ENCODE measurements around the gene DOCK6. TPM values are rescaled to one million over a fixed set of nuclear protein-coding genes. Genes with fewer than 3 reads are reported as not detected.
A peak's percentile ranks its signal among the peaks of the same experiment; 100 is the strongest.

The DOCK6 gene, protein sequence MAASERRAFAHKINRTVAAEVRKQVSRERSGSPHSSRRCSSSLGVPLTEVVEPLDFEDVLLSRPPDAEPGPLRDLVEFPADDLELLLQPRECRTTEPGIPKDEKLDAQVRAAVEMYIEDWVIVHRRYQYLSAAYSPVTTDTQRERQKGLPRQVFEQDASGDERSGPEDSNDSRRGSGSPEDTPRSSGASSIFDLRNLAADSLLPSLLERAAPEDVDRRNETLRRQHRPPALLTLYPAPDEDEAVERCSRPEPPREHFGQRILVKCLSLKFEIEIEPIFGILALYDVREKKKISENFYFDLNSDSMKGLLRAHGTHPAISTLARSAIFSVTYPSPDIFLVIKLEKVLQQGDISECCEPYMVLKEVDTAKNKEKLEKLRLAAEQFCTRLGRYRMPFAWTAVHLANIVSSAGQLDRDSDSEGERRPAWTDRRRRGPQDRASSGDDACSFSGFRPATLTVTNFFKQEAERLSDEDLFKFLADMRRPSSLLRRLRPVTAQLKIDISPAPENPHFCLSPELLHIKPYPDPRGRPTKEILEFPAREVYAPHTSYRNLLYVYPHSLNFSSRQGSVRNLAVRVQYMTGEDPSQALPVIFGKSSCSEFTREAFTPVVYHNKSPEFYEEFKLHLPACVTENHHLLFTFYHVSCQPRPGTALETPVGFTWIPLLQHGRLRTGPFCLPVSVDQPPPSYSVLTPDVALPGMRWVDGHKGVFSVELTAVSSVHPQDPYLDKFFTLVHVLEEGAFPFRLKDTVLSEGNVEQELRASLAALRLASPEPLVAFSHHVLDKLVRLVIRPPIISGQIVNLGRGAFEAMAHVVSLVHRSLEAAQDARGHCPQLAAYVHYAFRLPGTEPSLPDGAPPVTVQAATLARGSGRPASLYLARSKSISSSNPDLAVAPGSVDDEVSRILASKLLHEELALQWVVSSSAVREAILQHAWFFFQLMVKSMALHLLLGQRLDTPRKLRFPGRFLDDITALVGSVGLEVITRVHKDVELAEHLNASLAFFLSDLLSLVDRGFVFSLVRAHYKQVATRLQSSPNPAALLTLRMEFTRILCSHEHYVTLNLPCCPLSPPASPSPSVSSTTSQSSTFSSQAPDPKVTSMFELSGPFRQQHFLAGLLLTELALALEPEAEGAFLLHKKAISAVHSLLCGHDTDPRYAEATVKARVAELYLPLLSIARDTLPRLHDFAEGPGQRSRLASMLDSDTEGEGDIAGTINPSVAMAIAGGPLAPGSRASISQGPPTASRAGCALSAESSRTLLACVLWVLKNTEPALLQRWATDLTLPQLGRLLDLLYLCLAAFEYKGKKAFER (N-terminal part only)
- total RNA-seq = 10 to 100 TPM; 27.6 to 57.2 (median 40.2) TPM
- 10 to 100 TPM; 29.0 to 73.3 TPM for polyA plus RNA-seq
- long read RNA-seq, donor 1, partial matches to known transcripts = 17 of 29 reads
- long read RNA-seq, donor 1, other reads (novel, unspliced or antisense) = 12 of 29 reads
- long read RNA-seq, donor 2, partial matches to known transcripts = 14 of 35 reads
- long read RNA-seq, donor 2, other reads (novel, unspliced or antisense) = 21 of 35 reads
- long read RNA-seq, donor 3, partial matches to known transcripts = 23 of 51 reads
- long read RNA-seq, donor 3, other reads (novel, unspliced or antisense) = 28 of 51 reads

DNA sequence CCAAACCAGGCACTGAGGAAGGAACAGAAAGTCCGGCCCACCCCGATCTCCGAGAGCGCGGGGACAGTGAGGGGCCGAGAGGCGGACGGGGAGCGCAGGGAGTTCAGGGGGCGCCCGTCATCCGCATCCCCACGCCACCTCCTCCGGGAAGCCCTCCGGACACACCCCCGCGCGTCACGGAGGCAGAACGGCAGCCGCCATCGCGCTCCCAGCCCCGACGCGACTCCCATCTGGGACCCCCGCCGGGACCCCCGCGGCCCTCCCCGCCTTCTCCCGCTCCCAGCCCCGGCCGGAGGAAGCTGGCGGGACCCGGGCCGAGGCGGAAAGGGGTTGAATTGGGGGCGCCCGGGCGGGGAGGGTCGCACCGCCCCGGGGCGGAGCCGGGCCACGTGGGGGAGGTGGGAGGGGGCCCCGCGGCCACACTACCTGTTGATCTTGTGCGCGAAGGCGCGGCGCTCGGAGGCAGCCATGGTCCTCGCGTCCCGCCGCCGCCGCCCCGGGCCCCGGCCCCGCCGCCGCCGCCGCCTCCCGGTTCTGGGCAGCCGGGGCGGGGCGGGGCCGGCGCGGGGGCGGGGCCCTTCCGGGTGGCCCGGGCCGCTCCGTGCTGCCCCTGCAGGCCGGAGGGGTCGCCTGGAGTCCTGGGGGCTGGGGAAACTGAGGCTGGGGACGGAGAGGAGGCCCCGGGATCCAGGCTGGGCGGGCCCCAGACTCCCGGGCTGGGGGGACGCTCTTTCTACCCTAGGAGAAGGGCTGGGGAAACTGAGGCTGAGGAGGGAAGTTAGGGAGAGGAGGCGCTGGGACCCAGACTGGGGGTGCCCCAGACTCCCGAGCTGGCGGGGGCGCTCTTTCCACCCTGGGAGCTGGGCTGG lies at the start of gene DOCK6:
Gene DOCK6, minus strand, starts transcription at position 554 of the 869 bp plus-strand sequence. Its CDS starts 84 bp downstream, at position 470.
- peak in 1 of 2 donors; percentile 56 for DNase-seq
- Histone ChIP-seq H3K9me3 (no peaks in the 10 kb centered on the region), H3K4me1 (peaks cover 2 to 54% (median 12%) of the 10 kb centered on the region in 9 donors), H3K4me3 (peak within 1 kb of the TSS; percentile 51 to 98 (median 76)), H3K36me3 (peaks cover 0 to 4% (median 0%) of the 10 kb centered on the region in 9 donors), H3K27ac (peak within 1 kb of the TSS; percentile 88 to 99 (median 93)), H3K27me3 (peaks cover 0 to 38% (median 0%) of the 10 kb centered on the region in 7 donors)
- TF ChIP-seq, protein P1, sequence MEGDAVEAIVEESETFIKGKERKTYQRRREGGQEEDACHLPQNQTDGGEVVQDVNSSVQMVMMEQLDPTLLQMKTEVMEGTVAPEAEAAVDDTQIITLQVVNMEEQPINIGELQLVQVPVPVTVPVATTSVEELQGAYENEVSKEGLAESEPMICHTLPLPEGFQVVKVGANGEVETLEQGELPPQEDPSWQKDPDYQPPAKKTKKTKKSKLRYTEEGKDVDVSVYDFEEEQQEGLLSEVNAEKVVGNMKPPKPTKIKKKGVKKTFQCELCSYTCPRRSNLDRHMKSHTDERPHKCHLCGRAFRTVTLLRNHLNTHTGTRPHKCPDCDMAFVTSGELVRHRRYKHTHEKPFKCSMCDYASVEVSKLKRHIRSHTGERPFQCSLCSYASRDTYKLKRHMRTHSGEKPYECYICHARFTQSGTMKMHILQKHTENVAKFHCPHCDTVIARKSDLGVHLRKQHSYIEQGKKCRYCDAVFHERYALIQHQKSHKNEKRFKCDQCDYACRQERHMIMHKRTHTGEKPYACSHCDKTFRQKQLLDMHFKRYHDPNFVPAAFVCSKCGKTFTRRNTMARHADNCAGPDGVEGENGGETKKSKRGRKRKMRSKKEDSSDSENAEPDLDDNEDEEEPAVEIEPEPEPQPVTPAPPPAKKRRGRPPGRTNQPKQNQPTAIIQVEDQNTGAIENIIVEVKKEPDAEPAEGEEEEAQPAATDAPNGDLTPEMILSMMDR (IDR thresholded peaks at IDR 0.05) = peak in 7 of 9 donors; percentile 33 to 64 (median 49)
- intact Hi-C loops (cut with DNase I) = no loop called here
- whole genome bisulfite sequencing, 2 donors = 1% methylated on average over 58 to 91 of the region's 91 CpGs
- peak; percentile 24 to 72 (median 42) for ATAC-seq

DNA sequence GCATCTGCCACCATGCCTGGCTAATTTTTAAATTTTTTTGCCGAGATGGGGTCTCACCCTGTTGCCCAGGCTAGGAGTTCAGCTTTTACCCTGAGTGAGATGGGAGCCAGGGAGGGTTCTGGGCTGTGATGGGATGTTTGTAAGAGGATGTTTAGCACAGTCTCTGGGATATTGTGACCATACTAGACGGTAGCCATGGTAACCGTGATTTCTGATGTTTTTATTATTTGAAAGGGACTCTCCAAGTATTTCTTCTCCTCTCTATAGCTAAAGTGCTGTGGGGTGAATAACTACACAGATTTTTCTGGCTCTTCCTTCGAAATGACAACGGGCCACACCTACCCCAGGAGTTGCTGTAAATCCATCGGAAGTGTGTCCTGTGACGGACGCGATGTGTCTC lies 44.0 kb upstream of the DOCK6 start:
- no peaks in the 10 kb centered on the region for H3K27me3 ChIP-seq
- H3K4me1 ChIP-seq = no peaks in the 10 kb centered on the region
- TF ChIP-seq, protein P1 (IDR thresholded peaks at IDR 0.05) = no peak
- DNase-seq (no peak), ATAC-seq (no peak)
- H3K4me3 ChIP-seq = no peak overlapping the region
- intact Hi-C loops (cut with DNase I) = no loop called here
- no peak overlapping the region for H3K27ac ChIP-seq
- 82 to 88% methylated on average over 9 of the region's 9 CpGs for WGBS, 2 donors
- H3K9me3 ChIP-seq = no peaks in the 10 kb centered on the region
- no peaks in the 10 kb centered on the region for H3K36me3 ChIP-seq

DNA sequence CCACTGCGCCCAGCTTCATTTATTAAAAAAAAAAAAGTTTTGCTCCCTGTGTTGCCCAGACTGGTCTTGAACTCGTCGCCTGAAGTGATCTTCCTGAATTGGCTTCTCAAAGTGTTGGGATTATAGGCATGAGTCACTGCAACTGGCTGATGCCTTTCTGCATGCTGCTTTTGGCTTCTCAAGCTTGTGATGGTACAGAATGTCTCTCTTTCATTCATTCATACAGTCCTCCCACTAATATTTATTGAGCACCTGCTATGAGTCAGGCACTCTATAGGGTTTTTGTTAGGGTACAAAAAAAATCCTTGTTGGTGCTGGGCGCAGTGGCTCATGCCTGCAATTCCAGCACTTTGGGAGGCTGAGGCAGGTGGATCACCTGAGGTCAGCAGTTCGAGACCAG lies 42.6 kb upstream of the DOCK6 start:
- DNase-seq = no peak
- no peaks in the 10 kb centered on the region for H3K27me3 ChIP-seq
- H3K4me1 ChIP-seq = no peaks in the 10 kb centered on the region
- 90 to 94% methylated on average over 5 of the region's 5 CpGs for WGBS, 2 donors
- no peak for ATAC-seq
- TF ChIP-seq, protein P1 (IDR thresholded peaks at IDR 0.05) = no peak
- no peaks in the 10 kb centered on the region for H3K36me3 ChIP-seq
- H3K4me3 ChIP-seq = no peak overlapping the region
- intact Hi-C loops (cut with DNase I) = no loop called here
- H3K27ac ChIP-seq = no peak overlapping the region
- no peaks in the 10 kb centered on the region for H3K9me3 ChIP-seq
